Spleen (tissue), 11 donors: ENCODE data around the gene USP32. TPM values are rescaled to one million over a fixed set of nuclear protein-coding genes. Genes with fewer than 3 reads are reported as not detected.

Source experiments
- DNase-seq: peaks from one replicate; pipeline ENCODE4 v3.0.0-alpha.2; 2020
- H3K27ac ChIP-seq, 8 donors: fragments of 200-600 bp; sonication (generic) in 7 of 8; 1 replicate in 4 of 8; 2 replicates in 4 of 8; pipeline versions ENCODE4 v1.5.0 to v1.8.0; 2016 to 2021; ENCODE audit warnings: inconsistent platforms in 4 of 8, mild to moderate bottlenecking in 4 of 8, moderate library complexity in 1 of 8
- H3K27me3 ChIP-seq, 7 donors: fragments of 200-600 bp; sonication (generic) in 6 of 7; replicated peaks in 1 of 7; 1 replicate in 4 of 7; 2 replicates in 3 of 7; pipeline versions ENCODE4 v1.5.0 to v1.8.0; 2016 to 2021; ENCODE audit warnings: inconsistent platforms in 3 of 7, mild to moderate bottlenecking in 1 of 7
- H3K36me3 ChIP-seq, 6 donors: fragments of 200-600 bp; sonication (generic) in 5 of 6; 1 replicate in 4 of 6; 2 replicates in 2 of 6; pipeline versions ENCODE4 v1.5.0 to v1.8.0; 2016 to 2021; ENCODE audit warnings: inconsistent platforms in 2 of 6
- H3K4me1 ChIP-seq, 6 donors: fragments of 200-600 bp; sonication (generic) in 5 of 6; 1 replicate in 3 of 6; 2 replicates in 3 of 6; pipeline versions ENCODE4 v1.5.0 to v1.8.0; 2016 to 2021; ENCODE audit warnings: inconsistent platforms in 3 of 6
- H3K4me3 ChIP-seq, 8 donors: fragments of 200-600 bp; sonication (generic) in 7 of 8; 1 replicate in 4 of 8; 2 replicates in 4 of 8; pipeline versions ENCODE4 v1.5.0 to v1.8.0; 2016 to 2021; ENCODE audit warnings: inconsistent platforms in 4 of 8, mild to moderate bottlenecking in 4 of 8, moderate library complexity in 2 of 8
- H3K9me3 ChIP-seq, 8 donors: fragments of 200-600 bp; sonication (generic) in 7 of 8; 1 replicate in 4 of 8; 2 replicates in 4 of 8; pipeline versions ENCODE4 v1.5.0 to v1.8.0; 2016 to 2021; ENCODE audit warnings: inconsistent platforms in 4 of 8
- CTCF ChIP-seq, 11 experiments: fragments of 200-600 bp in 7 of 11; fragments of 450-650 bp in 4 of 11; sonication (generic) in 4 of 11; IDR thresholded peaks in 8 of 11; conservative IDR thresholded peaks in 3 of 11; 1 replicate in 7 of 11; 2 replicates in 4 of 11; pipeline versions ENCODE4 v1.4.0 to v1.8.0; 2016 to 2021; ENCODE audit warnings: antibody characterized with exemption in 11 of 11, inconsistent platforms in 4 of 11, mild to moderate bottlenecking in 1 of 11
- POLR2A ChIP-seq, 3 donors: fragments of 450-650 bp; IDR thresholded peaks; one replicate each; pipeline ENCODE4 v1.5.1; 2017; ENCODE audit warnings: antibody characterized with exemption in 3 of 3, mild to moderate bottlenecking in 1 of 3
- POLR2AphosphoS5 ChIP-seq, 3 donors: sonication (generic); formaldehyde crosslinking; IDR thresholded peaks; one replicate each; pipeline ENCODE4 v1.5.1; 2017; ENCODE audit warnings: antibody characterized with exemption in 3 of 3
- WGBS, 5 donors: extraction: QIAGEN DNeasy Blood & Tissue Kit in 3 of 5; methylation state at CpG; one replicate each; pipeline versions ENCODE4 v1.1.5 to v1.1.7; 2013 to 2018; 5-methylcytosine and 5-hydroxymethylcytosine counted together
- intact Hi-C: fragments of 100-400 bp; cut with DNase I; formaldehyde crosslinking; loops from one replicate; pipeline ENCODE4 v1.15.0; 2023; ENCODE audit warnings: low total_unique reads
- polyA plus RNA-seq, 3 donors: library from polyadenylated mRNA; stranded (reverse); fragments of 200-250 nt; gene quantifications; one replicate each; pipeline ENCODE4 v1.2.1, GENCODE V29; 2013
- total RNA-seq, 7 donors: library from RNA; depleted of rRNA in 3 of 7; stranded (reverse); fragments of >200 nt in 3 of 7; fragmentation: NEBNext Ultra II Directional in 4 of 7; extraction: Animal tissue kit (Norgen Biotek cat#: 25700) in 4 of 7; gene quantifications; one replicate each; pipeline versions ENCODE4 v1.1.0 to v1.2.1, GENCODE V29; 2016 to 2021
- donor health status: healthy with polysubstance abuse.
- donor health status: DM: no; HTN: no; CAD: no; lungs with moderate emphysema.
- donor health status: DM: no; HTN: no; CAD: no.
- donor health status: Bipolar disorder and iron deficiency.
- donor health status: healthy.
- donor health status: DM: no; HTN: no; CAD: no.
- donor health status: DM: yes; HTN: yes; CAD: no.

Gene USP32
- total and polyA plus RNA-seq, 10 donors = 7.3 to 115 (median 79.8) TPM

GRCh38 chr17:60148373-60148772 lies 243.6 kb downstream of the USP32 start:
- Histone ChIP-seq H3K4me1 (peaks cover 9 to 78% (median 23%) of the 10 kb centered on the region in 6 donors), H3K4me3 (no peak overlapping the region), H3K36me3 (no peaks in the 10 kb centered on the region), H3K9me3 (no peaks in the 10 kb centered on the region), H3K27ac (peak overlapping the region in 2 of 8 donors; percentile 76 to 92), H3K27me3 (peaks cover 6 to 93% (median 51%) of the 10 kb centered on the region in 7 donors)
- no peak for DNase-seq
- intact Hi-C loops = loop anchor here (10.0 kb wide), 1 partner anchor 286 kb away; no protein-coding TSS in a partner anchor
- 55 to 77% (median 60%) methylated on average over 2 of the region's 2 CpGs for WGBS, 5 donors
- TF ChIP-seq POLR2AphosphoS5 (IDR thresholded peaks at IDR 0.05) (no peak), POLR2A (IDR thresholded peaks at IDR 0.05) (no peak), CTCF (IDR thresholded peaks at IDR 0.05 in 8 of 11, conservative IDR thresholded peaks at IDR 0.05 in 3 of 11) (no peak)

- H3K9me3 ChIP-seq = no peaks in the 10 kb centered on the region
- no peak for TF ChIP-seq POLR2A (IDR thresholded peaks at IDR 0.05)
- TF ChIP-seq CTCF (IDR thresholded peaks at IDR 0.05 in 8 of 11, conservative IDR thresholded peaks at IDR 0.05 in 3 of 11) = no peak
- no peak for TF ChIP-seq POLR2AphosphoS5 (IDR thresholded peaks at IDR 0.05)
- peak overlapping the region in 6 of 8 donors; percentile 41 to 92 (median 65) for H3K27ac ChIP-seq
- H3K27me3 ChIP-seq = peaks cover 6 to 93% (median 51%) of the 10 kb centered on the region in 7 donors
- H3K4me1 ChIP-seq = peaks cover 12 to 85% (median 30%) of the 10 kb centered on the region in 6 donors
- intact Hi-C loops = loop anchor here (10.0 kb wide), 1 partner anchor 287 kb away; no protein-coding TSS in a partner anchor
- peak; percentile 82 for DNase-seq
- H3K4me3 ChIP-seq = no peak overlapping the region
- H3K36me3 ChIP-seq = no peaks in the 10 kb centered on the region
- 52 to 74% (median 57%) methylated on average over 8 of the region's 8 CpGs for WGBS, 5 donors
Observed at GRCh38 chr17:60147553-60148223, 244.2 kb downstream of the USP32 start.

- no peaks in the 10 kb centered on the region for H3K36me3 ChIP-seq
- H3K27me3 ChIP-seq = peaks cover 8 to 93% (median 53%) of the 10 kb centered on the region in 7 donors
- 79 to 87% (median 86%) methylated on average over 2 of the region's 2 CpGs for WGBS, 5 donors
- intact Hi-C loops = loop anchor here (10.0 kb wide), 1 partner anchor 289 kb away; no protein-coding TSS in a partner anchor
- DNase-seq = no peak
- H3K27ac ChIP-seq = peak overlapping the region in 1 of 8 donors; percentile 92
- H3K9me3 ChIP-seq = no peaks in the 10 kb centered on the region
- TF ChIP-seq POLR2A (IDR thresholded peaks at IDR 0.05) = no peak
- no peak for TF ChIP-seq POLR2AphosphoS5 (IDR thresholded peaks at IDR 0.05)
- peaks cover 12 to 86% (median 44%) of the 10 kb centered on the region in 6 donors for H3K4me1 ChIP-seq
- H3K4me3 ChIP-seq = no peak overlapping the region
Observed at GRCh38 chr17:60146206-60146605, 245.7 kb downstream of the USP32 start.

GRCh38 chr17:60145006-60145935 lies 246.7 kb downstream of the USP32 start:
- Histone ChIP-seq H3K4me3 (no peak overlapping the region), H3K9me3 (no peaks in the 10 kb centered on the region), H3K36me3 (no peaks in the 10 kb centered on the region), H3K4me1 (peaks cover 12 to 86% (median 41%) of the 10 kb centered on the region in 6 donors), H3K27ac (peak overlapping the region in 1 of 8 donors; percentile 92), H3K27me3 (peaks cover 11 to 93% (median 53%) of the 10 kb centered on the region in 7 donors)
- DNase-seq = no peak
- intact Hi-C loops = loop anchor here (10.0 kb wide), 1 partner anchor 290 kb away; no protein-coding TSS in a partner anchor
- TF ChIP-seq CTCF (IDR thresholded peaks at IDR 0.05 in 8 of 11, conservative IDR thresholded peaks at IDR 0.05 in 3 of 11) (no peak), POLR2A (IDR thresholded peaks at IDR 0.05) (no peak), POLR2AphosphoS5 (IDR thresholded peaks at IDR 0.05) (no peak)
- WGBS, 5 donors = 45 to 57% (median 52%) methylated on average over 17 of the region's 17 CpGs
